M059J (cell line): ENCODE data around the gene C1orf21. TPM values are rescaled to one million over a fixed set of nuclear protein-coding genes. Genes with fewer than 3 reads are reported as not detected.

Experiments
- DNase-seq: peaks from one replicate; pipeline ENCODE4 v3.0.0-alpha.2; 2012; ENCODE audit warnings: low read depth
- total RNA-seq: library from RNA; depleted of rRNA; stranded (reverse); fragments of >200 nt; shearing (Covaris generic); gene quantifications from 2 replicates; pipeline ENCODE4 v1.2.3, GENCODE V29; 2014

The C1orf21 gene
- total RNA-seq, 1 experiment from 2014 or later, result 22.2 TPM

- no peak for DNase-seq
These were observed 239.5 kb downstream of the C1orf21 start for GRCh38 chr1:184626076-184627006.

GRCh38 chr1:184627007-184627341 lies 240.1 kb downstream of the C1orf21 start:
- no peak for DNase-seq

GRCh38 chr1:184629266-184629665 lies 242.4 kb downstream of the C1orf21 start:
- no peak for DNase-seq

GRCh38 chr1:184630679-184631060 lies 243.8 kb downstream of the C1orf21 start:
- DNase-seq, result no peak

GRCh38 chr1:184632415-184633175 lies 245.8 kb downstream of the C1orf21 start:
- DNase-seq, result peak; percentile 62

GRCh38 chr1:184633785-184634184 lies 247.0 kb downstream of the C1orf21 start:
- no peak for DNase-seq

- no peak for DNase-seq
These were observed 247.5 kb downstream of the C1orf21 start for GRCh38 chr1:184634296-184634695.

- peak; percentile 39 for DNase-seq
These were observed 248.6 kb downstream of the C1orf21 start for GRCh38 chr1:184635347-184635979.

GRCh38 chr1:184635980-184636431 lies 249.2 kb downstream of the C1orf21 start:
- no peak for DNase-seq

- no peak for DNase-seq
These were observed 250.9 kb downstream of the C1orf21 start for GRCh38 chr1:184637664-184638240.

GRCh38 chr1:184639205-184639604 lies 252.4 kb downstream of the C1orf21 start:
- DNase-seq, result no peak

- DNase-seq, result no peak
These were observed 253.7 kb downstream of the C1orf21 start for GRCh38 chr1:184640505-184640904.

GRCh38 chr1:184641894-184642293 lies 255.1 kb downstream of the C1orf21 start:
- no peak for DNase-seq

GRCh38 chr1:184643661-184644060 lies 256.8 kb downstream of the C1orf21 start:
- no peak for DNase-seq

GRCh38 chr1:184644771-184645170 lies 257.9 kb downstream of the C1orf21 start:
- no peak for DNase-seq

- no peak for DNase-seq
These were observed 259.4 kb downstream of the C1orf21 start for GRCh38 chr1:184646178-184646701.

- DNase-seq, result no peak
These were observed 260.0 kb downstream of the C1orf21 start for GRCh38 chr1:184646824-184647223.

GRCh38 chr1:184647471-184647870 lies 260.6 kb downstream of the C1orf21 start:
- no peak for DNase-seq

- DNase-seq, result no peak
These were observed 261.5 kb downstream of the C1orf21 start for GRCh38 chr1:184648160-184648855.

GRCh38 chr1:184648856-184649201 lies 262.0 kb downstream of the C1orf21 start:
- DNase-seq, result no peak

- peak; percentile 37 for DNase-seq
These were observed 262.6 kb downstream of the C1orf21 start for GRCh38 chr1:184649451-184649888.
